ENCODE data around the gene MASP2.

- TF ChIP-seq CTCF (IDR thresholded peaks at IDR 0.05) (no peak), POLR2A (IDR thresholded peaks at IDR 0.05) (no peak)
Measured at GRCh38 chr1:11065796-11066195, 18.8 kb upstream of the MASP2 start.
